Measurements from ENCODE around the gene NUMBL.

Gene NUMBL

DNA sequence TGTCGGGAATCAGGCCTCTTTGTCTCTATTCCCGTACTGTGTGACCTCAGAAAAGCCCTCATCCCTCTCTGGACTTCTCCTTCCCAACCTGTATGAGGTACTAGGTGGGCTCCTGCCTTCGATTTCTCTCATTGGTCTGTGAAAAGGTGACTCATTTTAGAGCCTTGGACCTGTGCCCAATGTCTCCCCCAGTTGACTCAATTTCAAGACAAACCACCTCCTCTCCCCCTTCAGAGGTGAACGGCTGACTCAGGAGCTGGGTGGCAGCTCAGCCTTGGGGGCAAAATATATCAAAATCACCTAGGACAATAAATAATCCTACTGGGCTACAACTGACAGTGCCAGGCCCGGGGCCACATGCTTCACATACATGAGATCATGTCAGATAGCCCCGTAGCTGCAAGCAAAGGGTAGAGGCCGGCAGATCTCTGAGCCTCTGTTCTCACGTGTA is 25.6 kb upstream of the NUMBL start:
- DNase-seq: peak in 1 of 2 experiments; percentile 83

DNA sequence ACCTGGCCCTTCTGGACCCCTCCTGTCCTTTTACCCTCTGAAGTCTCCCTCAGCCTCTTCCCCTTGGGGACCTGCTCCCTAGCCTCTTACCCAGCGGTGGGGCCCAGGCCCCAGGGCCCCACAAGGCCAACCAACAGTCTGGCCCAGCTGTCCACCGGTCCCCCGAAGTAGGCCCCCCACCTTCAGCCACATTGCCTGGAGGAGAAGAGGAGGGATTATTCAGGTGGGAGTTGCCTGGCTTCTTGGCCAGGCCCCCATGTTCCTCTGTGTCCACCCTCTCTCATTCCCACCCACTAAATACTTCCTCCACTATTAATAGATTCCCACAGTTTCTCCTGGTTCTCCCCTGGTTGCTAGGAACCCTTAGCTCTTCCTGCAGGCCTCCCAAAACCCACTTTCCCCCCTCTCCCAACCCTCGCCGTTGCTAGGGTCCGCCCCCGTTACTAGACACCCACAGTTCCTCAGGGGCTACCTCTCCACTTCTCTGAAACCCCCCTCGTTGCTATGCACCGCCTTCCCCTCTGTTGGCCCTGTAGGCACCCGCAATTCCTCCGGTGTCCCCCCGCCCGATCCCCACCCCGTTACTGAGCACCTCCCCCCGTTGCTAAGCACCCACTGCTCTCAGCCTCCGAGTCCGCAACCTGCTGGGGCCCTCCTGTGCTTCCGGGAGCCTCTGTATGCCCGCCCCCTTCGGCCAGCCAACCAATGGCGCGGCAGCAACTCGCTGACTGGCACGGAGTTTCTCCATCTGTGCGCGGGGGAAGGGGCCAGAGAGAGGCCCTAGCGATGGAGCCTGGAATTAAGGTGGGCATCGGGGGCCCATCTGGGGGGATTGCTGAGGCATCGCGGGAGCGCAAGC is 24.2 kb upstream of the NUMBL start:
- DNase-seq: peak; percentile 96 to 97

DNA sequence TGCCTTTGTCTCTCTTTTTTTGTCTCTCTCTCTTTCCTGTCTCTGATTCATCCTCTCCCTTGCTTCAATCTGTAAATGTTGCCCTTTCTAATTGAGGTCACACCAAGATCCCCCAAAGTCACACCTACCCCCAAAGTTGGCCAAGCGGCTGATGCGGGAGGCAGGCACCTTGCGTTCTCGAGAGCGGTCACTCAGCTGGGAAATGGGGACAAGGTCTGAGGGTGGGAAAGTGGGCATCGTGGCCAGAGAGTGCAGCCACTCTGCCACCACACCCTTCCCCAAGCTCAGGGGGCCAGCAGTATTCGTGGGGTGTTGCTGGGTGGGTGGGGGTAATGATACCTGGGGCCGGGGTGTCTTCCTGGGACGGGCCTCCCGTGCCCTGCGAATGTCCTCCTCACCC is 23.5 kb upstream of the NUMBL start:
- no peak for DNase-seq

DNA sequence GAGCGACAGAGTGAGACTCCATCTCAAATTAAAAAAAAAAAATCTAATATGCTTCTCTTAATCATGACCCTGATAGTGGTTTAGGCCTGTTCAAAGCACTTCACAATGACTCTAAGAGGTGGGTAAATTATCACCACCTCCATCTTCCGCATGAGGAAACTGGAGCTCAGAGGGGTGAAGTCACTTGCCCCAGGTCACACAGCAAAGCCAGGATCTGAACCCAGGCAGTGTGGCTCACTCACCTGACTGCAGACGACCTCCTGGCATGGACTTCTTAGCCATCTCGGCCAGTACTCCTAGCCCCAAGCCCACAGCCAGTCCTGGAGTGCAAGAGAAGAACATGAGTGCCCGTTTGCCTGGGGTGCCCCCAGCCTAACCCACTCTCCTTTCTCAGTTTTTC is 19.4 kb upstream of the NUMBL start:
- no peak for DNase-seq

DNA sequence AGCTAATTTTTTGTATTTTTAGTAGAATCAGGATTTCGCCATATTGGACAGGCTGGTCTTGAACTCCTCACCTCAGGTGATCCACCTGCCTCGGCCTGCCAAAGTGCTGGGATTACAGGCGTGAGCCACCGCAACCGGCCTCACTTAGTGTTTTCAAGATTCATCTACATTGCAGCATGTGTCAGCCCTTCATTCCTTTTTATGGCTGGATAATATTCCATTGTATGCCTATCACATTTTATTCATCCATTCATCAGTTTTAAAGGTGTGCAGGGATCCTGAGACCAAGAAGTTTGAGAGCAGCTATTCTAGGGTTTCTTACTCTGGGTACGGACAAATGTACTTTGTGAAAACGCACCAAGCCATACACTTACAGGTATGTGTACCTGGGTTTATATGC is 17.2 kb upstream of the NUMBL start:
- DNase-seq: no peak

DNA sequence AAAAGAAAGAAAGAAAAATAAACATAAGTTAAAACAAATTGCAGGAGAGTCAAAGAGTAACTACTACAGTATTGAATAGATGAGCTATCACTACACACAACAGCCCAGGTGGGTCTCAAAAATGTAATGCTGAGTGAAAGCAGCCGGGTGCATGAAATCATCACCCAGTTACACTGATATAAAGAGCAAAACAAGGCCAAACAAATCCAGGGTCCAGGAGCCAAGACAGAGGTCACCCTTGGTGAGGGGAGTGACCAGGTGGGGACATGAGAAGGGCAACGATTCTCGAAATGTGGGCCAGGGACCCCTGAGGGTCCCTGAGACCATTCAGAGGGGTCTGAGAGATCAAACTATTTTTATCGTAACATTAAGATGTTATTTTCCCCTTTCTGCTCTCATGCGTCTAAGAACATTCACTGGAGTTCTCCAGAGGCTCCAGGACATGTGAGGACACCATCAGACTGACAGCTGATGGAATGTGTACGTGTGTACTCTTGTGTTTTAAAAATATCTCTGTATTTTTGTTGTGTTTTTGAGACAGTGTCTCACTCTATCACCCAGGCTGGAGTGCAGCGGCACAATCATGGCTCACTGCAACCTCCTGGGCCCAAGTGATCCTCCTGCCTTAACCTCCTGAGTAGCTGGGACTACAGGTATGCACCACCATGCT is 15.6 kb upstream of the NUMBL start:
- DNase-seq: no peak

DNA sequence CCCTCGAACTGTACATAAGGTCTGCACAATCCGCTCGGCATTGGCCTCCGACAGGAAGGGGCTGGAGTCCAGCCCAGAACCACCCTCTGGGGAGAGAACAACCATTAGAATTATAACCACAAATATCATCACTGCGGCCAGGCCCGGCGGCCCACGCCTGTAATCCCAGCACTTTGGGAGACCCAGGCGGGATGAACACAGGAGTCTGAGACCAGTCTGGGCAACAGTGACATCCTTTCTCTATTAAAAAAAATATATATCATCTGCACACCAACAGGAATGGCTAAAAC is 14.9 kb upstream of the NUMBL start:
- no peak for DNase-seq

DNA sequence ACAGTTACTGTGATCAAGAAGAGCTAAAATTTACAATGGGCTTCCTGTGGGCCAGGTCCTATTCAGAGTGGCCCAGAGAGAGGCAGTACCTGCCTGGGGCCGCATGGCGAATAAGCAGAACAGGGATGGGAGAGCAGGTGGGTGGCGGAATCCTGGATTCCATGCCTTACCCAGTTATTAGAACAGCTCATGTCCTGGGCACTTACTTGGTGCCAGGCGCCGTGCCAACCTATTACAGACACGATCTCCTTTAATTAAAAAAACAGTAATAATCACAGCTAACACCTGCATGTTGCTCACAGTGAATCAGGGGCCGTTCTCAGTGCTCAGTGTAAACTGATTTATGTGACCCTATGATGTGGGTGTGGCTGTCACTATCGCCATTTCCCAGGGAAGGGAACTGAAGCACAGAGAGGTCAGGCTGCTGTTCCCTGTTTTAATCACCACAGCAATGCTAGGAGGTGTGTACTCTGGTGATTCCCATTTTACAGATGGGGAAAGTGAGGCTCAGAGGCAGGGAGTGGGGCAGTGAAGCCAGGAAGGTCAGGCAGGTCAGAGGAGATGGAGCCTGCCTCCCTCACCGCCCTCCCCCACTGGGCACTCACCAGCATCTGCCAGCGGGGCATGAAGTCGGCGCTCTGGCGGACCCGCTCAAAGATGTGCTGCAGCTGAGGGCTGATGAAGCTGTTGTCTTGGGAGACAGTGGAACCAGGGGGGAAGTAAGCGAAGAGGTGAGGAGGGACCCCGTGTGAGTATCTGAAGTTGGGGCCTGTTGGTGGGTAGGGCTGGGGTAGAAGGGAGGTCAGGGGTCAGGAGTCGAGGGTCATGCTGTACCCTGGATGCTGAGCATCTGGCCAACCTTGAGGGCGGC is 14.3 kb upstream of the NUMBL start:
- no peak for DNase-seq

DNA sequence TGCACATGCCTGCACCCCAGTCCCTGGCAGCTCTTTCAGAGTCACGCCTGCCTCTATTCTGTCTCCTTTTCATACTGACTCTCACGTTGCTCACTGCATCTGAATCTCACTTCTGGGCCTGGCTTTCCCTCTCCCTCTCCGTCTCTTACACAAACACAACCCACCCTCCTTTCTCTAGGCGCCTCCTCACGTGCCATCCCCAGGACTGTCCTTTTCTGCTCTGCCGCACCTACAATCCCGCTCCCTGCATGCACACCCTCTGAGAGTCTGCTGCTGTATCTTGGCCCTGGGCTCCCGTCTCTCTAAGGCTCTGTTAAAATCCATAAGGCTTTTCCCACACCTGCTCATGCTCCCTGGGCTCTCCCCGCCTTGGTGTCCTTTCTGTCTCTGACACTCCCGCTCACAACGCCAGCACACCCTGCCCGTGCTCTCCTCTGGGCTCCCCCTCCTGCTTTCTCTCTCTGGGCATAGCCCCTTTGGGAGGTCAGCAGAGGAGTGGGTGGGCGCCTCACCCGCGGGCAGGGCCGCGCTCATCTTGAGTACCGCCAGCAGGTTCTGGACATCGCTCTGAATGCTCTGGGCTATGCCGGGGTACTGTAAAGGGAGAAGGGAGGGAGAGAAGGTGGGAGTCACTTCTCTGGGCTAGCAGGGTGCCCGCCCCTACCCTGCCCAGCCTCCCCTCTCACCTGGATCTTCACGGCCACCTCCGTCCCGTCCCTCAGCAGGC is 12.7 kb upstream of the NUMBL start:
- no peak for DNase-seq

DNA sequence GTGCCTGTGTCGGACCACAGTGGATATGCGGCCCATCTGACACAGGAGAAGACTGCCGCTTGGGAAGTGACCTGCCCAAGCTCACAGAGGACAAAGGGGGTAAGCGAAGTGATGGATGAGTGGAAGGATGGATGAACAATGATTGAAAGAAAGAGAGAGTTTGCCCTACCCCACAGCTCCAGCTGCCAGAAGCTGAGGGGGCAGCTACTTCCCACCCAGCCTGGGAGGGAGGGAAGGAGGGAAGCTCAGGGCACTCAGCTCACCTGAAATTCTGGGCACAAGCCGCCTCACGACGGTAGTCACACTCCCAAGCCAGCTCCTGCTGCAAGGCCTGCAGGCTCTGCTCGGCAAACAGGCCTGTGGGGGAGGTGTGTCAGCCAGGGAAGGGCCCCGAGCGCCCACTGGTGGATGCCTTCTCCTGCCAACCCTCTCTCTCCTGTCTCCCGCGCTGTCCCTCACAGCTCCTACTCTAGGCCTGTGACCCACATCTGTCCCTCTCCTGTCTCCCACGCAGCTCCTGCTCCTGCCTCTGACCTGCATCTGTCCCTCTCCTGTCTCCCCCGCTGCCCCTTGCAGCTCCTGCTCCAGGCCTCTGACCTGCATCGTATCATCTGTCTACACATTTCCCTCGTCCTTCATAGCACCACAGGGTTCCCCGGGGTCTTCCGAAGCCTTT is 12.0 kb upstream of the NUMBL start:
- no peak for DNase-seq

DNA sequence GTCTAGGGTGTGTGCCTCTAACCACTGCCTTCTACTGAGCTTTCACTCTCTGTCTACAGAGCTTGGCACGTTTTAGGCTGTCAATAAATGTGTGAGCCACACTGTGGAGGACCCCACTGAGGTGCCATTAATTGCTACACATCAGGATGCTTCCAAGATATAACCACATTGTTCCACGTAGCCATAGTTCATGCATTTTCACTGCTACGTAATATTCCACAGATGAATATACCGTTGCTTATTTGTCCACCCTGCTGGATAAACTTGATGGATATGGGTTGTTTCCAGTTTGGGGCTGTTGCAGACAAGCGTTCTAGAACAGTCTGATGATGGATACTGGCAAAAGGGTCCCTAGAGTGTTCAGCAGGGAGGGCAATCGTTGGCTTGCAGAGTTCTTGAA is 11.3 kb upstream of the NUMBL start:
- no peak for DNase-seq

DNA sequence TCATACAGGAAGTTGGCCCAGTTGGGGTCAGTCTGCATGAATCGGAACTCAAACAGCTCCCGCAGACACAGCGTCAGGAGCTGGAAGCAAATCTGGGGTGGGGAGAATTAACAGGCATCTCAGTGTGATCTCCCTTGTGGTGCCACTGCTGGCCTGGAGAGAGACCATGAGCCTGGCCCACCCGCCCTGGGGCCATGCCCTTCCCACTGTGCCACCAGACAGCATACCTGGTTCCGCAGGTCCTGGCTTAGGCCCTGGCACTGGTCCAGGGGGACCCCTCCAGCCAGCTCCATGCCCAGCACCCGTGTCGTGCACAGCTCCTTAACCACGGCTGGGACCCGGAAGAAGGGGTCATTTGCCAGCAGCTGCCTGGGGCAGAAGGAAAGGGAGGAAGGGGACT is 9.6 kb upstream of the NUMBL start:
- DNase-seq: no peak

DNA sequence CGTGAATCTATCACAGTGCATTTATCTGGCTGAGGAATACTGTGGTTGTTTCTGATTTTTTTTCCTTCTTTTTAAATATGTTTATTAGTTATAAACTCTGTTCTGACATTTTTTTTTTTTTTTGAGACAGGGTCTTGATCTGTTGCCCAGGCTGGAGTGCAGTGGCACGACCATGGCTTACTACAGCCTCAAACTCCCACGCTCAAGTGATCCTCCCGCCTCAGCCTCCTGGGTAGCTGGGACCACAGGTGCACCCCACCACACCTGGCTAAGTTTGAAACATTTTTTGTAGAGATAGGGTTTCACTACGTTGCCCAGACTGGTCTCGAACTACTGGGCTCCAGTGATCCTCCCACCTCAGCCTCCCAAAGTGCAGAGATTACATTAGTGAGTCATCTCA is 6.6 kb upstream of the NUMBL start:
- DNase-seq: no peak

DNA sequence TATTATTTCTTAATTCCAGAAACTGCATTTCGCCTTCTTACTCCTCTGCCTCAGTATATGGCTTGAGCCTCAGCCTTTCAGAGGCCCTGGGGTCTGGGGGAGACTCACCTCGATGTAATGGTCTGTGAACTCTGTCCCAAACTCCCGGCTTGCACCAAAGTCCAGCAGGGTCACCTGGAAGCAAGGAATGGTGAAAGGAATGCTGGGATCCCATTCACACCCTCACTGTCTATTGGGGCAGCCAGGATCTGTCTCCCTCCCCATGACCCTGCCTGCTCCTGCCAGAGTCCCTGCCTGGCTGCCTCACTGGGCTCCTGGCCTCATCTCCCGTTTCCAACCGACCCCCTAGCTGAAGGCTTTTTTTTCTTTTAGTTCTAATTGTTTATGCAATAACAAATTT is 5.4 kb upstream of the NUMBL start:
- DNase-seq: no peak

DNA sequence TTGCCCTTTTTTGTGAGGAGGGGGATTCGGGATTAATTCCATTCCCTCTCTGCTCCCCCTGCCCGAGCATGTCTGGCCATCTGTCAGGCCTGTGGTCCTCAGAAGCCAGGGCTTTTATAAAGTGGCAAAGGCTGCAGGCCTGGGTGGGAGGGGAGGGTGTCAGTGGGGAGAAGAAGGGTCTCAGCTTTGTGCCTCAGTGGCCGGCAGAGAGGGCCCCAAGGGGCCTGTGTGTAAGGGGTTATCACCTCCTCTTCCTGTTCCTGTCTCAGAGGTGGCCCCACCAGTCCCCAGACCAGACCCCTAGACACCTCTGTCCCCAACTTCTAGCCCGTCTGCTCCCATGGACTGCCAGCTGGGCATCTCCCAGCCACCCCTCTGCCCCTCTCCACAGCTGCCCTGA is 3.4 kb upstream of the NUMBL start:
- DNase-seq: no peak

DNA sequence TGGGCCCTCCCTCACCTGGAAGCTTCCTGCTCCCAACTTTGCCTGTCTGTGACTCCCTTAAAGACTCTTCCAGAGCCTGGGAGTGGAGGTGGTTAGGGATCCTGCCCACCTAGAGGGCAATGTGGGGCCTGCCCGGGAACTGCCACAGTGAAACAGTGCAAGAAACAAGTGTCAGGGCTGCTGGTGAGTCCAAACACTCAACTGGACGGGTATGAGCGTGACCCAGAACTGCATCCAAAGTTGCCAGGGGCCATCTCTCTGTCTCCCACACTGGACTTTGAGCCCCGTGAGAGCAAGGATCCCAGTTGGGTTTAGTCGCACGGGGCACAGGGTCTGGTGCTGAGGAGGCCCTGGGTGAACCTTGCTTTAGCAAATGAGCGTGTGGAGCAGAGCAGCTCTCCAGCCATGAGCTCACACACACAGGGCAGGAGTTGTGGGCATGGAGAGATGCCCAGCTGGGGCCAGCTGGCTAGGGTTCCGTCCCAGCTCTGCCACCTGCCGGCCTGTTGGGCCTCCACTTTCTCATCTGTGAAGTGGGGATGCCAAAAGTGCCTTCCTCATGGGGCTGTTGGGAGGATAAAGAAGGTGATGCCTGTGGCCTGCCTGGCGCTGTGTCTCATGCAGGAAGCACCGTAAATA is 2.8 kb upstream of the NUMBL start:
- no peak for DNase-seq

DNA sequence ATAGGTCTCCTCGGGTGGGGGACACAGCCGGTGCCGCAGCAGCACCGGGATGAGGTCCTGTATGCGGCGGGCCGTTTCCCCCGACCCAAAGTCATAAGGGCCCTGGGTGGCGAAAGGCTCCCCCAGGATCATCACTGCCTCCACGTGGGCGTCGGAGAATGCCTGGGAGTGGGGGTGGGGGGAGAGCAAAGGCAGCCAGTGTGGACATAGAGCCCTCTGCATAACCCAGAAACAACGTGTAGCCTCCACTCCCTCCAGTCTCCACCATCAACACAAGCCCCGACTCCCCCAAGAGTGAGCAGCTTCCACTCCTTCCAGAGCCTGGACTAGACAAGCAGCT is 1.7 kb upstream of the NUMBL start:
- no peak for DNase-seq

DNA sequence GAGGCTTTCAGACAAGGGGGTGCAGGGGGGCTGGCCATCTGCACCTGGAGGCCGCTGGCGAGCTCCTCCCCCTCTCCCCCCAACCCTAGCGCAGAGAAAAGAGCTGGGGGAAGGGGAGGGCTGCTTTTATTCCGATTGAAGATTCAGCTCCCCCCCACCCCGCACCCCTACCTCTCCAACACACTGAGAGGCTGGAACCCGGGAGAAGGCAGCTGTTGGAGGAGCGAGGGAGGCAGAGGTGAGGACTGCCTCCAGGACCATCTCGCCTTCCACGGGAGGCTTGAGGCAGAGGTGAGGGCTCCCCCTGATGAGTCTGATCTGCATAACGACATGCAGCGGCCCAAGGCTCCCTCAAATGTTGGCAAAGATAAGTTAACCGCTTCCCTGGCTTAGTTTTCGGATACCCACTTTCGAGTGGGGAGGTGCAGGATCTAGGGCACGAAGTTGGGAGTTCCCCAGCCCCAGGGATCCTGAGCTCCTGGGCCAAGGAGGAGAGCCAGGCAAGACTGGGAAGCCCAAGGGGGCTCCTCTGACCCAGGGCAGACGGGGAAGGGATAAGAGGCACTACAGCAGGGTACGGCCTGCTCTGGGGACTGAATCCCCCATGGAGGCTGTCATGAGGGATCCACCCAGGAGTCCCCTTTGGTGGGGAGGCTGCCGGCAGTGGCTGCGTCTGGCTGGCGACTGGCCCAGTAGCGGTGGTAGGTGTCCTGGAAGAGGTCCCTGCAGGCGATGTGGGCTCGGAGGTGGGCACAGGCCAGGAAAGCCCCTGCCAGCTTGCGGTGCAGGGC is 1.2 kb upstream of the NUMBL start:
- peak; percentile 35 to 41 for DNase-seq

DNA sequence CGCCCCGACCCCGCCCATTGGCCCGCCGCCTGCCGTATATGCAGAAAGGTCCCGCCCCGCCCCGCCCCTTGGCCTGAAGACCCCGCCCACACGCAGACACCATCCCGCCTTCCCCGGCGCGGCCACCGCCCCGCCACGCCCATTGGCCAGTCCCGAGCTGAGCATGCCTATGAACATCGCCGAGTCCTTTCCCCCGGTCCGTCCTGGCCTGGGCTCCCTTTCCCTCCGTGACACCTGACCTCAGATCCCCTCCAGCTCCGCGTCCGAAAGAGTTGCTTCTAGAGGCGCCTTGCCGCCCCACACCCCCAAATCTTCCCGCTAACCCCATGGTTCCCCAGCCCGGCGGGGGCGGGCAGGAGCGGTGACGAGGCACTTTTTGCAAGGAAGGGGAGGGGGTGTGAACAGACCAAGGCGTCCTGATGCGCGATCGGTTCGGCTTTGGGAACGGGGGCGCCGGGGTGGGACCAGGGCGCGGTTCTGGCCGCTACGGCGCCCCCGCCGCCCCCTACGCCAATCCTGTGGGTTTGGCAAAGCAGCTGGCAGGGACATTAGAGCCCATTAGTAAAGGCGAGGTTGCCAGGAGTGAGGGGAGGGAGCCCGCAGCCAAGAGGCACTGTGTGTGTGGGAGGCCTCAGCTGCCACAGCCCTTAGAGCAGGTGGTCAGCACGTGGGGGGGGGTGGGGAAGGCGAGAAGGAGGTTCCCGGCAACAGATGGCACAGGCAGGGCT is 406 bp upstream of the NUMBL start:
- DNase-seq: peak; percentile 93 to 94

DNA sequence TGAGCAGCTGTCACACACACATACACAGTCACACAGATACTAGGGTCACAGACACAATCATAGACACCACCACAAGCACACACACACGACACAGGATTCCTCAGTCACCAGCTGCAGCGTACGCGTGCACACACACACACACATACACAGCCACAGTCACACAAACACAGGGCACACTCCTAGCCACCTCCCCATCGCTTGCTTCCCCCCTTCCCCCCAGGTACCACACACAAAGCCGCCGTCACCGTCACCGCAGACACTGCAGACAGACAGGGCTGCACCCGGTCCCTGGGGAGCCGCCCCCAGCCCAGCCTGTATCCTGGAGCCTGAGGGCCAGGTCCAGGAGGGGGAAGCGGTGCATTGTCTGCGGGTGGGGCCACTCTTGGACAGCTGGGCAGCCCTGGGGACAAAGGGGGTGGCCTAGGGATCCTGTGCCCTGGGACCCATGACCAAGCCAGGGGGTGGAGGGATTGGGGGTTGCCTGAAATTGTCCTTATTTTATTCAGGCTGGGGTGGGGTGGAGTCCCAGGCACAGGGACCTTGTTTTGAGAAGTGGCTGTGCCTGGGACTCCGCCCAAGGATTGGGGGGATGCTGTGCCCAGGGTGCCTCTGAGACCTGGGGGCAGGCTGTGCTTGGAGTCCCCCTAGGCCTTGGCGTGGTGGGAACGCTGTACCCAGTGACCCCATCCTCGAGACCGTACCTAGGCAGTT is 957 bp downstream of the NUMBL start:
- peak in 1 of 2 experiments; percentile 42 for DNase-seq

All from activated T-cell treated with anti-CD3 and anti-CD28 coated beads, Interleukin-2, amount 50 U/mL, for 48 hours (primary cell).